Keratinocyte (primary cell): Measurements from ENCODE around the gene GPNMB. TPM values are rescaled to one million over a fixed set of nuclear protein-coding genes. Genes with fewer than 3 reads are reported as not detected.

ENCODE experiments used
- DNase-seq: peaks from one replicate; pipeline ENCODE4 v3.0.0-alpha.2; 2011; ENCODE audit warnings: low read depth, missing footprints, low spot score
- FAIRE-seq: peaks from 2 replicates; lab custom pipeline; 2011; peaks lifted over from hg19 to GRCh38; lab: Jason Lieb, UNC
- H2AFZ ChIP-seq: 2 replicates; pipeline ENCODE4 v1.6.0; 2012; ENCODE audit warnings: low read length, control low read depth, inconsistent platforms; ENCODE audit not compliant: control insufficient read depth
- H3K27ac ChIP-seq: 2 replicates; pipeline ENCODE4 v1.5.1; 2011; ENCODE audit warnings: low read length; ENCODE audit not compliant: control insufficient read depth, insufficient read depth
- H3K27me3 ChIP-seq: 3 replicates; pipeline ENCODE4 v1.6.0; 2011; ENCODE audit warnings: low read length; ENCODE audit not compliant: control insufficient read depth, insufficient read depth; ENCODE audit errors: extremely low read depth
- H3K36me3 ChIP-seq, 2 experiments: 2 replicates in 1 of 2; 3 replicates in 1 of 2; pipeline ENCODE4 v1.5.1; 2011; ENCODE audit warnings: low read length in 2 of 2, mild to moderate bottlenecking in 1 of 2; ENCODE audit not compliant: control insufficient read depth in 2 of 2, insufficient read depth in 2 of 2; ENCODE audit errors: extremely low read depth in 1 of 2
- H3K4me1 ChIP-seq: 3 replicates; pipeline ENCODE4 v1.5.1; 2011; ENCODE audit warnings: low read length; ENCODE audit not compliant: control insufficient read depth, insufficient read depth; ENCODE audit errors: extremely low read depth
- H3K4me2 ChIP-seq: 3 replicates; pipeline ENCODE4 v1.6.0; 2011; ENCODE audit warnings: low read depth, low read length; ENCODE audit not compliant: control insufficient read depth, insufficient read depth; ENCODE audit errors: extremely low read depth
- H3K4me3 ChIP-seq, 3 experiments: fragments of 200-600 bp in 1 of 3; sonication (generic) in 1 of 3; 2 replicates in 2 of 3; 3 replicates in 1 of 3; pipeline ENCODE4 v1.5.1; 2011 to 2016; ENCODE audit warnings: low read length in 3 of 3, mild to moderate bottlenecking in 3 of 3, control low read depth in 2 of 3, inconsistent platforms in 1 of 3, low read depth in 1 of 3, mixed read lengths in 1 of 3, mixed run types in 1 of 3, moderate library complexity in 1 of 3; ENCODE audit not compliant: control insufficient read depth in 2 of 3, insufficient read depth in 2 of 3; ENCODE audit errors: extremely low read depth in 1 of 3
- H3K79me2 ChIP-seq: 2 replicates; pipeline ENCODE4 v1.6.0; 2012; ENCODE audit warnings: low read length; ENCODE audit not compliant: control insufficient read depth, insufficient read depth
- H3K9ac ChIP-seq: 3 replicates; pipeline ENCODE4 v1.6.0; 2011; ENCODE audit warnings: low read length; ENCODE audit not compliant: control insufficient read depth, insufficient read depth; ENCODE audit errors: extremely low read depth
- H3K9me1 ChIP-seq: 3 replicates; pipeline ENCODE4 v1.6.0; 2011; ENCODE audit warnings: low read length; ENCODE audit not compliant: control insufficient read depth, insufficient read depth; ENCODE audit errors: extremely low read depth
- H3K9me3 ChIP-seq: 2 replicates; pipeline ENCODE4 v1.5.1; 2012; ENCODE audit warnings: low read depth, low read length; ENCODE audit not compliant: control insufficient read depth
- H4K20me1 ChIP-seq: 3 replicates; pipeline ENCODE4 v1.6.0; 2011; ENCODE audit warnings: low read length; ENCODE audit not compliant: control insufficient read depth, insufficient read depth; ENCODE audit errors: extremely low read depth
- CTCF ChIP-seq, 3 experiments: IDR thresholded peaks in 1 of 3; conservative IDR thresholded peaks in 1 of 3; optimal IDR thresholded peaks in 1 of 3; 2 replicates in 2 of 3; 3 replicates in 1 of 3; pipeline versions ENCODE3 to v1.5.1; 2011; ENCODE audit warnings: low read length in 3 of 3, mild to moderate bottlenecking in 3 of 3, moderate library complexity in 2 of 3, control low read depth in 1 of 3, inconsistent platforms in 1 of 3; ENCODE audit not compliant: insufficient read depth in 2 of 3; ENCODE audit errors: extremely low read depth in 1 of 3
- EZH2 ChIP-seq: IDR thresholded peaks from one replicate; pipeline ENCODE4 v1.6.1; 2012; ENCODE audit warnings: inconsistent platforms, mild to moderate bottlenecking, low read length, moderate library complexity
- dilution Hi-C: fragments of 300-500 bp; cut with MboI; formaldehyde crosslinking; loops from one replicate; pipeline ENCODE4 v1.7.0; 2020; ENCODE audit warnings: low sequenced_read_pairs; ENCODE audit not compliant: extremely low pct_ligation_motif_present
- polyA plus RNA-seq, 5 experiments: library from polyadenylated mRNA; depleted of rRNA in 3 of 5; stranded (reverse) in 3 of 5; stranded (forward) in 1 of 5; unstranded in 1 of 5; fragments of >200 nt; gene quantifications; 1 replicate in 1 of 5; 2 replicates in 3 of 5; 3 replicates in 1 of 5; pipeline versions ENCODE4 v1.2.1 to v1.2.3, GENCODE V29; 2011 to 2012; ENCODE audit warnings: missing spikeins in 2 of 5, low read depth in 1 of 5, low replicate concordance in 1 of 5

Gene GPNMB
- polyA plus RNA-seq, 1 donor (not counting 4 experiments of a cell fraction or from before 2014, with no cell fraction given) = 142 TPM

- Histone ChIP-seq H3K36me3 (no peaks in the 10 kb centered on the region), H3K9me1 (no peaks in the 10 kb centered on the region), H4K20me1 (no peaks in the 10 kb centered on the region), H3K4me2 (no peak overlapping the region), H3K9ac (no peak overlapping the region), H3K4me3 (no peak overlapping the region), H3K27ac (no peak overlapping the region), H3K79me2 (no peaks in the 10 kb centered on the region), H2AFZ (no peak overlapping the region), H3K4me1 (peaks cover 4% of the 10 kb centered on the region), H3K9me3 (no peaks in the 10 kb centered on the region), H3K27me3 (no peaks in the 10 kb centered on the region)
- TF ChIP-seq EZH2 = no peak
- no peak for TF ChIP-seq CTCF (optimal IDR thresholded peaks at IDR 0.05 in 1 of 3, IDR thresholded peaks at IDR 0.05 in 1 of 3, conservative IDR thresholded peaks at IDR 0.05 in 1 of 3; ENCODE audit: extremely low read depth in 1 of 3, insufficient read depth in 2 of 3, low read length in 3 of 3)
- dilution Hi-C loops = no loop called here
- no peak for DNase-seq
- FAIRE-seq = no peak
These were observed 44.4 kb downstream of the GPNMB start for GRCh38 chr7:23290993-23291392.

GRCh38 chr7:23291957-23292560, 45.5 kb downstream of the GPNMB start:
- TF ChIP-seq CTCF (optimal IDR thresholded peaks at IDR 0.05 in 1 of 3, IDR thresholded peaks at IDR 0.05 in 1 of 3, conservative IDR thresholded peaks at IDR 0.05 in 1 of 3; ENCODE audit: extremely low read depth in 1 of 3, insufficient read depth in 2 of 3, low read length in 3 of 3) = no peak
- TF ChIP-seq EZH2 = no peak
- Histone ChIP-seq H4K20me1 (no peaks in the 10 kb centered on the region), H3K9me1 (no peaks in the 10 kb centered on the region), H2AFZ (no peak overlapping the region), H3K79me2 (no peaks in the 10 kb centered on the region), H3K4me3 (no peak overlapping the region), H3K9me3 (no peaks in the 10 kb centered on the region), H3K4me1 (peaks cover 4% of the 10 kb centered on the region), H3K4me2 (no peak overlapping the region), H3K9ac (no peak overlapping the region), H3K36me3 (no peaks in the 10 kb centered on the region), H3K27me3 (no peaks in the 10 kb centered on the region), H3K27ac (no peak overlapping the region)
- DNase-seq (no peak), FAIRE-seq (no peak)
- dilution Hi-C loops = no loop called here
